RWPE1 (cell line): ENCODE measurements around the gene DNAH8.

ENCODE experiments used
- CTCF ChIA-PET: fragments of 350-600 bp; sonication (Branson Sonifier 250); formaldehyde crosslinking; extraction: SDS; loops from one replicate; lab custom pipeline; 2021; lab: Yijun Ruan, JAX
- POLR2A ChIA-PET: fragments of 400-600 bp; formaldehyde crosslinking; extraction: SDS; loops from one replicate; lab custom pipeline; 2020; ENCODE audit warnings: antibody characterized with exemption; ENCODE audit not compliant: low non-redundant PET; lab: Yijun Ruan, JAX
- DNase-seq: peaks from one replicate; pipeline ENCODE4 v3.0.0; 2012; ENCODE audit warnings: low spot score
- H3K27ac ChIP-seq: fragments of 450-650 bp; 2 replicates; pipeline ENCODE4 v1.5.1; 2017
- CTCF ChIP-seq: fragments of 450-650 bp; conservative IDR thresholded peaks from 2 replicates; pipeline ENCODE4 v1.5.1; 2017; ENCODE audit warnings: low read depth, mild to moderate bottlenecking

Gene DNAH8

GRCh38 chr6:39068391-39068790 lies 353.3 kb downstream of the DNAH8 start:
- DNase-seq = no peak
- TF ChIP-seq CTCF = no peak
- ChIA-PET POLR2A (no interaction called here), CTCF (no interaction called here)
- no peak overlapping the region for H3K27ac ChIP-seq

GRCh38 chr6:39072830-39073229 lies 357.7 kb downstream of the DNAH8 start:
- H3K27ac ChIP-seq = no peak overlapping the region
- ChIA-PET POLR2A (no interaction called here), CTCF (interaction anchor here (0.6 kb wide), 1 partner anchor 27 kb away, joined by 3 read pairs; no protein-coding TSS in a partner anchor)
- DNase-seq = no peak
- no peak for TF ChIP-seq CTCF

- ChIA-PET POLR2A (no interaction called here), CTCF (interaction anchor here (0.6 kb wide), 1 partner anchor 27 kb away, joined by 3 read pairs; no protein-coding TSS in a partner anchor)
- H3K27ac ChIP-seq = no peak overlapping the region
- TF ChIP-seq CTCF = no peak
- no peak for DNase-seq
Measured at GRCh38 chr6:39073471-39074355, 358.6 kb downstream of the DNAH8 start.

- no peak for TF ChIP-seq CTCF
- CTCF ChIA-PET = interaction anchor here (0.7 kb wide), 1 partner anchor 275 kb away, joined by 3 read pairs; no protein-coding TSS in a partner anchor
- no peak for DNase-seq
- no peak overlapping the region for H3K27ac ChIP-seq
- POLR2A ChIA-PET = no interaction called here
Measured at GRCh38 chr6:39074486-39074885, 359.4 kb downstream of the DNAH8 start.

- no peak for DNase-seq
- TF ChIP-seq CTCF = no peak
- H3K27ac ChIP-seq = no peak overlapping the region
- ChIA-PET POLR2A (no interaction called here), CTCF (interaction anchor here (0.6 to 0.7 kb wide), 2 partner anchors 49 to 274 kb away, joined by 3 to 5 read pairs; no protein-coding TSS in a partner anchor)
Measured at GRCh38 chr6:39075010-39075686, 360.0 kb downstream of the DNAH8 start.
